Cardiac septum (tissue), 1 donor: ENCODE data around the gene STT3A. TPM values are rescaled to one million over a fixed set of nuclear protein-coding genes. Genes with fewer than 3 reads are reported as not detected.

Source experiments
- DNase-seq: peaks from one replicate; pipeline ENCODE4 v3.0.0-alpha.2; 2020; ENCODE audit warnings: low spot score
- intact Hi-C: fragments of 100-400 bp; cut with DNase I; formaldehyde crosslinking; loops from one replicate; pipeline ENCODE4 v1.14.0; 2022
- total RNA-seq: library from RNA; stranded (reverse); fragmentation: NEBNext Ultra II Directional; extraction: Animal tissue kit (Norgen Biotek cat#: 25700); gene quantifications from one replicate; pipeline ENCODE4 v1.2.1, GENCODE V29; 2021
- donor health status: DM: no; HTN: no; CAD: no.

The STT3A gene
- total RNA-seq, 1 donor from 2014 or later = 57.8 TPM

DNA sequence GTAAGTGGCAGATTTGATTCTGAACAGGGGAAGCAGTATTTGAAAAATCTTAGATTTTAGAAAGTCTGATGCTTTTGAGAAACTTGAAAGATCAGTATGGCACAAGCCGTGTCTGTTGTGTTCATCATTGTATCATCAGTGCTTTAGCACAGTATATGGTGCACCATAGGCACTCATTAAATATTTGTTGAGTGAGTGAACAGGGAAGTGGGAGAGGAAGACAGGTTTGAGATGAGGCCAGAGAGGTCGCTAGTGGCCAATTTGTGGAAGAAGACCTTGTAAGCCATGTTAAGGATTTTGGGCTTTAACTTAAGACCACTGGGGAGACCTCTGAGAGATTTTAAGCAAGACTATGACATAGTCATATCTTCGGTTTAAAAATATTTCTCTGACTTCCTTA, 45.2 kb downstream of the STT3A start:
- intact Hi-C loops = no loop called here
- DNase-seq = no peak

DNA sequence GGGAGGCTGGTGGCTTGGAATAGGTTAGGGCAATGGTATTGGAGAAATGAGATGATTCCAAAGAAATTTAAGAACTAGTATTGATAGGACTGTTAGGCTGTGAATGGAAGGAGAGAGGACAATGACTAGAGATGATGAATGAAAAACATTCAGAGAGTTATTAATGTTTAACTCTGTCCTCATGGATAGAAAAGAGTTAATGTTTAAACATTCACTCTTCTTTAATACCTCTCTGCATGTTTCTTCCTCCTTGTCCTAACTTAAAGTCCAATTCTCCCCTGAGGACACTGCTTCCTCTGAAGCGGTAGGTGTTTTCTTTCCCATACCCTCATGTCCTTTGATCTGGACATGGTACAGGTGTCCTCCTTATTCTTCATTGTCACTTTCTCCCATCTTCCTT, 45.7 kb downstream of the STT3A start:
- DNase-seq = no peak
- intact Hi-C loops = no loop called here

DNA sequence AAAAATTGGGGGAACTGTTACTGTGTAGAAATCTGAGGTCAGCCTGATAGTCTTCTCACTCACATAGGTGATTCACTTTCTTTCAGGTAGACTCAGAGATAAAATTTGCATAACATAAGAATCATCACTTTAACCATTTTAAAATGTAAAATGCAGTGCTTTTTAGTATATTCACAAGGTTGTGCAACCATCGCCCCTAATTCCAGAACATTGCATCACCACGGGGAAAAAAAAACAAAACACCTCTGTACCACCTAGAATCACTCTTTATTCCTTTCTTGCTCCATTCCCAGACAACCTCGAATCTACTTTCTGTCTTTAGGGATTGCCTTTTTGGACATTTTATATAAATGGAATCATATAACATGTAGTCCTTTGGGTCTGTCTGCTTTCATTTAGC, 53.2 kb downstream of the STT3A start:
- intact Hi-C loops = no loop called here
- no peak for DNase-seq

DNA sequence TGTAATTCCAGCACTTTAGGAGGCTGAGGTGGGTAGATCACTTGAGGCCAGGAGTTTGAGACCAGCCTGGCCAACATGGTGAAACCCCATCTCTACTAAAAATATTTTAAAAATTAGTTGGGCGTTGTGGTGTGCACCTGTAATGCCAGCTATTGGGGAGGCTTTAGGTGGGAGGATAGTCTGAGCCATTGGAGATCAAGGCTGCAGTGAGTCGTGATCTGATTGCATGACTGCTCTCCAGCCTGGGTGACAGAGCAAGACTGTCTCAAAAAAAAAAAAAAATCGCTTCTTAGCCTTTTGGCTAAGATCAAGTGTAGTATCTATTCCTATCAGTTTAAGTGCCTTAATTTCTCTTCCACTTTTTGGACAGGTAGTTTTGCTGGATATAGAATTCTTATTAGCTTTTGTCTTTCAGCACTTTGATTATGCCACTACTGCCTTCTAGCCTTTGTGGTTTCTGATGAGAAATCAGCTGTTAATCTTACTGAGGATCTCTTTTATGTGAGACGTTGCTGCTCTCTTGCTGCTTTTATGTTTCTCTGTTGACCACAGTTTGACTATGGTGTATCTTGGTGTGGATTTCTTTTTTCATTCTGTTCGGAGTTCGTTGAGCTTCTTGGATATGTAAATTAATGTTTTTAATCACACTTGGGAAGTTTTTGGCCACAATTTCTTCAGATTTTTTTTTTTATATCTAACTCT, 57.0 kb downstream of the STT3A start:
- intact Hi-C loops = no loop called here
- DNase-seq = no peak

DNA sequence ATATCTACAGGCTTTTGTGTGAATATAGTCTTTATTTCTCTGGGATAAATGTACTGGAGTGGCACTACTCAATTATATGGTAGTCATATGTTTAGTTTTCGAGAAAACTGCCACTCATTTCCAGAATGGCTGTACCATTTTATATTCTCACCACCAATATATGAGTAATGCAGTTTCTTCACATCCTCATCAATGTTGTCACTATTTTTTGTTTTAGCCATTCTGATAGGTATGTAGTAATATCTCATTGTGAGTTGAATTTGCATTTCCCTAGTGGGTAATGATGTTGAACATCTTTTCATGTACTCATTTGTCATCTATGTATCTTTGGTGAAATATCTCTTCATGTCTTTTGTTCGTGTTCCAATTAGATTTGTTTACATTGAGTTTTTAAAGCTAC, 70.0 kb downstream of the STT3A start:
- no peak for DNase-seq
- intact Hi-C loops = no loop called here

DNA sequence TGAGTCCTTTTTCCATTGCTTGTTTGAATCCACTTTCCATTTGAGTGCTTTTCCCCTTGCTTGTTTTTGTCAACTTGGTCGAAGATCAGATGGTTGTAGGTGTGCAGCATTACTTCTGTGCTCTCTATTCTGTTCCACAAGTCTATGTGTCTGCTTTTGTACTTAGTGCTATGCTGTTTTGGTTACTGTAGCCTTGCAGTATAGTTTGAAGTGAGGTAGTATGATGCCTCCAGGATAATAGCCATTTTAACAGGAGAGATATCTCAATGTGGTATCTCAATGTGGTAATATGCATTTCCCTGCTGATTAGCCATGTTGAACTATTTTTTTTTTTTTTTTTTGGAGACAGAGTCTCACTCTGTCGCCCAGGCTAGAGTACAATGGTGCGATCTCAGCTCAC, 71.3 kb downstream of the STT3A start:
- no peak for DNase-seq
- intact Hi-C loops = no loop called here

DNA sequence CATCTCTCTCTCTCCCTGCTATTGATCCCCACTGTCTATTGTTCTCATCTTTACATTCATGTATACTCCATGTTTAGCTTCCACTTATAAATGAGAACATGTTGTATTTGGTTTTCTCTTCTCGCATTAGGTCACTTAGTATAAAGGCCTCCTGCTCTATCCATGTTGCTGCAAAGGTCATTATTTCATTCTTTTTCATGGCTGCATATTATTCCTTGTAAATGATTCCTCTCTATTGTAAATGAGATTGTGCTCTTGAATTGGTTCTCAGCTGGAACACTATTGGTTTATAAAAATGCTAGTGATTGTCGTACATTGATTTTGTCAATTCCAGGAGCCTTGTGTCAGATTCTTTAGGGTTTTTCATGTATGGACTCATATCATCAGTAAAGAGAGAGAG, 74.5 kb downstream of the STT3A start:
- no peak for DNase-seq
- intact Hi-C loops = no loop called here

DNA sequence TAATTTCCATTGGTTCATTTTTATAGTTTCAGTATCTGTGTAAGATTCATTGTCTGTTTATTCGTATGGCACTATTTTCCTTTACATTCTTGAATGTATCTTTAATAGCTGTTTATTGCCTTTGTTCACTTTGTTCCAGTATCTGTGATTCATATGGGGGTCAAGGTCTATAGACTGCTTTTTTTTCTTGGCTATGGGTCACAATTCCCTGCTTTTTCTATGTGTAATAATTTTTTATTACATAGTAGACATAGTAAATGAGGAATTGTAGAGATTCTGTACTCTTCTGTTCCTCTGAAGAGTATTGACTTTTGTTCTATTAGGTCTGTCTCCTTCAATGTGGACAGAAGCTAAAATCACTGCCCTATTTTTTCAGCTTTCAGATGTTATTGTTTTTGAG, 77.5 kb downstream of the STT3A start:
- intact Hi-C loops = no loop called here
- DNase-seq = no peak

DNA sequence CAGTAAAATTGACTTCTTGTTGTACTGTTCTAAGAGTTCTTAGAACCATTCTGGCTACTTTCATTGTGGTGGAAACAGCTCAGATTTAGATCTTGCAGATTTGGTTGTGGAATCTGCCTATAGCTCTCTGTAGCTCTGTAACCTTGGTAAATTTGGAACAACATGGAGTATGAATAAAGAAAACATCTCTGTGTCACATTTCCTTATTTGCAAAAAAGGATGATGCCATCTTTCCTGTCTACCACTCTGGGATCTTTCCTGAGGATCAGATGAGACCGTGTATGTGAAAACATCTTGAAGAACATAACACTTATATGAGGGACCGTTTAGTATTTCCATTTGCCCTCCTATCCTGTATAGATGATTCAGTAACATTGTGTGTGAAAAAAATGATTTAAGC, 78.9 kb downstream of the STT3A start:
- no peak for DNase-seq
- intact Hi-C loops = no loop called here

Other genes starting within 250 kb of the STT3A start
- 35.3 TPM for gene FEZ1, start 96.6 kb upstream of the STT3A start, total RNA-seq
- gene EI24, start 23.4 kb upstream of the STT3A start, total RNA-seq = 43.3 TPM
- 1.7 TPM for gene CHEK1, start 32.3 kb downstream of the STT3A start, total RNA-seq
- not detected for gene ACRV1, start 88.0 kb downstream of the STT3A start, total RNA-seq
- not detected for gene PATE1, start 153.4 kb downstream of the STT3A start, total RNA-seq
- not detected for gene PATE2, start 186.0 kb downstream of the STT3A start, total RNA-seq
- gene PATE3, start 195.3 kb downstream of the STT3A start, total RNA-seq = not detected
- gene PATE4, start 240.5 kb downstream of the STT3A start, total RNA-seq = not detected